GM18870 (cell line): ENCODE data around the gene NCL.
"Not testable (repeated sequence)": the region's sequence is repeated elsewhere in the genome, so short reads cannot be mapped to it uniquely, and the experiment has no call there.

ENCODE experiments used
- ATAC-seq: cut with Tn5 transposase; IDR thresholded peaks from one replicate; pipeline ENCODE4 v1.9.1; 2021; ENCODE audit warnings: moderate library complexity; ENCODE audit not compliant: unreplicated experiment

Gene NCL

GRCh38 chr2:231433990-231434389 lies 30.3 kb downstream of the NCL start:
- ATAC-seq, result no peak

- ATAC-seq, result no peak
Observed at GRCh38 chr2:231431606-231432005, 32.7 kb downstream of the NCL start.

GRCh38 chr2:231430437-231430836 lies 33.8 kb downstream of the NCL start:
- ATAC-seq, result not testable (repeated sequence)

GRCh38 chr2:231429901-231430300 lies 34.4 kb downstream of the NCL start:
- no peak for ATAC-seq

GRCh38 chr2:231429152-231429551 lies 35.1 kb downstream of the NCL start:
- no peak for ATAC-seq

GRCh38 chr2:231427116-231427515 lies 37.2 kb downstream of the NCL start:
- ATAC-seq, result no peak

- no peak for ATAC-seq
Observed at GRCh38 chr2:231425811-231426703, 38.2 kb downstream of the NCL start.

GRCh38 chr2:231425291-231425810 lies 38.9 kb downstream of the NCL start:
- ATAC-seq, result no peak

- no peak for ATAC-seq
Observed at GRCh38 chr2:231423176-231423575, 41.1 kb downstream of the NCL start.

GRCh38 chr2:231422056-231422455 lies 42.2 kb downstream of the NCL start:
- no peak for ATAC-seq

- ATAC-seq, result no peak
Observed at GRCh38 chr2:231421051-231421580, 43.2 kb downstream of the NCL start.

- no peak for ATAC-seq
Observed at GRCh38 chr2:231418820-231419640, 45.3 kb downstream of the NCL start.

- ATAC-seq, result no peak
Observed at GRCh38 chr2:231415029-231415428, 49.3 kb downstream of the NCL start.

GRCh38 chr2:231413921-231414476 lies 50.3 kb downstream of the NCL start:
- ATAC-seq, result no peak

GRCh38 chr2:231413456-231413855 lies 50.8 kb downstream of the NCL start:
- ATAC-seq, result no peak

GRCh38 chr2:231412618-231412963 lies 51.7 kb downstream of the NCL start:
- peak; percentile 21 for ATAC-seq

GRCh38 chr2:231411831-231412617 lies 52.3 kb downstream of the NCL start:
- peak; percentile 80 for ATAC-seq

GRCh38 chr2:231411237-231411636 lies 53.0 kb downstream of the NCL start:
- no peak for ATAC-seq

GRCh38 chr2:231410293-231411004 lies 53.8 kb downstream of the NCL start:
- no peak for ATAC-seq

GRCh38 chr2:231409776-231410175 lies 54.5 kb downstream of the NCL start:
- no peak for ATAC-seq
